Neural cell (in vitro differentiated cells): ENCODE measurements around the gene LMCD1.

Experiments
- CTCF ChIP-seq: fragments of 450-650 bp; IDR thresholded peaks from 2 replicates; pipeline ENCODE4 v1.5.1; 2014; ENCODE audit warnings: antibody characterized with exemption, mild to moderate bottlenecking, moderate library complexity; ENCODE audit not compliant: poor library complexity, severe bottlenecking
- POLR2AphosphoS5 ChIP-seq: IDR thresholded peaks from 2 replicates; pipeline ENCODE4 v1.6.1; 2012
- REST ChIP-seq: IDR thresholded peaks from 2 replicates; pipeline ENCODE4 v1.6.1; 2012; ENCODE audit warnings: borderline replicate concordance

GRCh38 chr3:8494327-8494726 is 7.3 kb upstream of the LMCD1 start:
- TF ChIP-seq CTCF (no peak), POLR2AphosphoS5 (no peak), REST (no peak)
